Left lung (tissue), 14 donors: ENCODE results near the gene SMYD2. TPM values are rescaled to one million over a fixed set of nuclear protein-coding genes. Genes with fewer than 3 reads are reported as not detected.

Experiments used
- ATAC-seq: fragments of 200-7000 bp; cut with Tn5 transposase; one replicate; pipeline ENCODE4 v1.9.1; 2020; ENCODE audit warnings: moderate library complexity
- DNase-seq, 4 donors: peaks; one replicate each; pipeline ENCODE4 v3.0.0-alpha.2; 2013 to 2020
- H3K27ac ChIP-seq, 2 donors: fragments of 200-600 bp; sonication (generic) in 1 of 2; one replicate each; pipeline versions ENCODE4 v1.5.0 to v1.8.0; 2020 to 2021
- H3K27me3 ChIP-seq, 2 donors: fragments of 200-600 bp; sonication (generic) in 1 of 2; one replicate each; pipeline versions ENCODE4 v1.5.0 to v1.8.0; 2020 to 2021
- H3K36me3 ChIP-seq, 2 donors: fragments of 200-600 bp; sonication (generic) in 1 of 2; one replicate each; pipeline versions ENCODE4 v1.5.0 to v1.8.0; 2020 to 2021
- H3K4me1 ChIP-seq, 2 donors: fragments of 200-600 bp; one replicate each; pipeline ENCODE4 v1.8.0; 2021
- H3K4me3 ChIP-seq, 2 donors: fragments of 200-600 bp; sonication (generic) in 1 of 2; one replicate each; pipeline versions ENCODE4 v1.5.0 to v1.8.0; 2020 to 2021; ENCODE audit warnings: mild to moderate bottlenecking in 1 of 2
- H3K9me3 ChIP-seq, 2 donors: fragments of 200-600 bp; sonication (generic) in 1 of 2; one replicate each; pipeline versions ENCODE4 v1.5.0 to v1.8.0; 2020 to 2021
- CTCF ChIP-seq, 2 donors: fragments of 200-600 bp; sonication (generic) in 1 of 2; IDR thresholded peaks; one replicate each; pipeline versions ENCODE4 v1.5.0 to v1.8.0; 2021; ENCODE audit warnings: antibody characterized with exemption in 2 of 2
- intact Hi-C, 2 donors: fragments of 100-400 bp; cut with DNase I; formaldehyde crosslinking; loops; one replicate each; pipeline versions ENCODE4 v1.11.2 to v1.14.2; 2022
- long read RNA-seq, 12 donors: library from polyadenylated mRNA in 2 of 12; unstranded in 2 of 12; transcript quantifications; one replicate each; pipeline ENCODE4 v2.0.0 and lab custom pipeline, GENCODE V29; 2019 to 2026
- polyA plus RNA-seq, 6 donors: library from polyadenylated mRNA; unstranded; fragments of 120-200 nt; gene quantifications; one replicate each; pipeline ENCODE4 v1.2.1, GENCODE V29; 2013; ENCODE audit not compliant: insufficient read length in 6 of 6
- total RNA-seq, 2 donors: library from RNA; stranded (reverse); fragmentation: NEBNext Ultra II Directional; extraction: Animal tissue kit (Norgen Biotek cat#: 25700); gene quantifications; one replicate each; pipeline ENCODE4 v1.2.1, GENCODE V29; 2021
- donor health status: DM: no; HTN: yes; CAD: no.
- donor health status: DM: no; HTN: no; CAD: no.

Gene SMYD2
- total RNA-seq (10 to 100 TPM; 33.2 to 36.5 TPM), polyA plus RNA-seq (10 to 100 TPM; 66.9 to 75.5 (median 68.4) TPM)
- long read RNA-seq, donor 1, transcript SMYD2-201 (12 exons, 1,671 nt) = major isoform, 25 of 48 reads
- long read RNA-seq, donor 1, partial matches to known transcripts = 18 of 48 reads
- long read RNA-seq, donor 1, other reads (novel, unspliced or antisense) = 0 of 48 reads
- long read RNA-seq, donor 2, transcript SMYD2-201 (12 exons, 1,671 nt) = major isoform, 12 of 36 reads
- long read RNA-seq, donor 2, partial matches to known transcripts = 19 of 36 reads
- long read RNA-seq, donor 2, other reads (novel, unspliced or antisense) = 0 of 36 reads
- long read RNA-seq, donor 3, transcript SMYD2-201 (12 exons, 1,671 nt) = major isoform, 18 of 20 reads
- long read RNA-seq, donor 3, partial matches to known transcripts = 0 of 20 reads
- long read RNA-seq, donor 3, other reads (novel, unspliced or antisense) = 0 of 20 reads
- long read RNA-seq, donor 4, transcript SMYD2-201 (12 exons, 1,671 nt) = major isoform, 29 of 45 reads
- long read RNA-seq, donor 4, partial matches to known transcripts = 12 of 45 reads
- long read RNA-seq, donor 4, other reads (novel, unspliced or antisense) = 3 of 45 reads
- long read RNA-seq, donor 5, transcript SMYD2-201 (12 exons, 1,671 nt) = major isoform, 18 of 39 reads
- long read RNA-seq, donor 5, partial matches to known transcripts = 21 of 39 reads
- long read RNA-seq, donor 5, other reads (novel, unspliced or antisense) = 0 of 39 reads
- long read RNA-seq, donor 6, transcript SMYD2-201 (12 exons, 1,671 nt) = major isoform, 16 of 25 reads
- long read RNA-seq, donor 6, partial matches to known transcripts = 5 of 25 reads
- long read RNA-seq, donor 6, other reads (novel, unspliced or antisense) = 0 of 25 reads
- long read RNA-seq, donor 7, transcript SMYD2-201 (12 exons, 1,671 nt) = major isoform, 14 of 15 reads
- long read RNA-seq, donor 7, partial matches to known transcripts = 0 of 15 reads
- long read RNA-seq, donor 7, other reads (novel, unspliced or antisense) = 0 of 15 reads
- long read RNA-seq, donor 8, transcript SMYD2-201 (12 exons, 1,671 nt) = major isoform, 9 of 18 reads
- long read RNA-seq, donor 8, partial matches to known transcripts = 8 of 18 reads
- long read RNA-seq, donor 8, other reads (novel, unspliced or antisense) = 0 of 18 reads
- long read RNA-seq, donor 9, partial matches to known transcripts = 0 of 2 reads
- long read RNA-seq, donor 9, other reads (novel, unspliced or antisense) = 0 of 2 reads
- long read RNA-seq, donor 10, transcript SMYD2-201 (12 exons, 1,671 nt) = major isoform, 29 of 34 reads
- long read RNA-seq, donor 10, partial matches to known transcripts = 0 of 34 reads
- long read RNA-seq, donor 10, other reads (novel, unspliced or antisense) = 3 of 34 reads
- long read RNA-seq, donor 11, transcript SMYD2-201 (12 exons, 1,671 nt) = major isoform, 10 of 11 reads
- long read RNA-seq, donor 11, partial matches to known transcripts = 0 of 11 reads
- long read RNA-seq, donor 11, other reads (novel, unspliced or antisense) = 0 of 11 reads
- long read RNA-seq, donor 12, transcript SMYD2-201 (12 exons, 1,671 nt) = major isoform, 15 of 15 reads
- long read RNA-seq, donor 12, partial matches to known transcripts = 0 of 15 reads
- long read RNA-seq, donor 12, other reads (novel, unspliced or antisense) = 0 of 15 reads

GRCh38 chr1:214281021-214281719 is at the start of gene SMYD2:
Gene SMYD2 (plus strand): TSS chr1:214281159. CDS start chr1:214281255, 96 bp downstream.
- peak; percentile 59 to 90 (median 70) for DNase-seq
- peak within 1 kb of the TSS; percentile 73 to 87 for H3K4me3 ChIP-seq
- peak; percentile 88 for ATAC-seq
- no peaks in the 10 kb centered on the region for H3K36me3 ChIP-seq
- H3K27ac ChIP-seq = peak within 1 kb of the TSS; percentile 89 to 90
- H3K27me3 ChIP-seq = no peaks in the 10 kb centered on the region
- no peaks in the 10 kb centered on the region for H3K9me3 ChIP-seq
- intact Hi-C loops = no loop called here
- no peak for TF ChIP-seq CTCF (IDR thresholded peaks at IDR 0.05)
- peaks cover 0 to 23% of the 10 kb centered on the region in 2 donors for H3K4me1 ChIP-seq

GRCh38 chr1:214233856-214234634 is 46.9 kb upstream of the SMYD2 start:
- TF ChIP-seq CTCF (IDR thresholded peaks at IDR 0.05) = no peak
- no peak for DNase-seq
- Histone ChIP-seq H3K4me3 (no peak overlapping the region), H3K4me1 (no peaks in the 10 kb centered on the region), H3K9me3 (no peaks in the 10 kb centered on the region), H3K36me3 (no peaks in the 10 kb centered on the region), H3K27me3 (no peaks in the 10 kb centered on the region), H3K27ac (no peak overlapping the region)
- no peak for ATAC-seq
- intact Hi-C loops = no loop called here

GRCh38 chr1:214234635-214235025 is 46.3 kb upstream of the SMYD2 start:
- H3K4me3 ChIP-seq = no peak overlapping the region
- H3K36me3 ChIP-seq = no peaks in the 10 kb centered on the region
- no peaks in the 10 kb centered on the region for H3K9me3 ChIP-seq
- DNase-seq (no peak), ATAC-seq (no peak)
- no peak overlapping the region for H3K27ac ChIP-seq
- H3K27me3 ChIP-seq = no peaks in the 10 kb centered on the region
- no peak for TF ChIP-seq CTCF (IDR thresholded peaks at IDR 0.05)
- intact Hi-C loops = no loop called here
- no peaks in the 10 kb centered on the region for H3K4me1 ChIP-seq

- intact Hi-C loops = no loop called here
- Histone ChIP-seq H3K9me3 (no peaks in the 10 kb centered on the region), H3K27me3 (no peaks in the 10 kb centered on the region), H3K27ac (no peak overlapping the region), H3K36me3 (no peaks in the 10 kb centered on the region), H3K4me3 (no peak overlapping the region), H3K4me1 (no peaks in the 10 kb centered on the region)
- DNase-seq (no peak), ATAC-seq (no peak)
- no peak for TF ChIP-seq CTCF (IDR thresholded peaks at IDR 0.05)
Measured at GRCh38 chr1:214236477-214236876, 44.5 kb upstream of the SMYD2 start.
